H54 (cell line): Measurements from ENCODE around the gene CDC25B.

Experiments
- DNase-seq: peaks from one replicate; pipeline ENCODE4 v3.0.0; 2011; ENCODE audit warnings: low spot score, mixed read lengths; ENCODE audit not compliant: insufficient read length
- FAIRE-seq: peaks from 3 replicates; lab custom pipeline; 2011; peaks lifted over from hg19 to GRCh38; lab: Jason Lieb, UNC
- POLR2A ChIP-seq: IDR thresholded peaks from 2 replicates; pipeline ENCODE4 v1.6.1; 2011; ENCODE audit warnings: low read depth, mild to moderate bottlenecking, low read length

The CDC25B gene

DNA sequence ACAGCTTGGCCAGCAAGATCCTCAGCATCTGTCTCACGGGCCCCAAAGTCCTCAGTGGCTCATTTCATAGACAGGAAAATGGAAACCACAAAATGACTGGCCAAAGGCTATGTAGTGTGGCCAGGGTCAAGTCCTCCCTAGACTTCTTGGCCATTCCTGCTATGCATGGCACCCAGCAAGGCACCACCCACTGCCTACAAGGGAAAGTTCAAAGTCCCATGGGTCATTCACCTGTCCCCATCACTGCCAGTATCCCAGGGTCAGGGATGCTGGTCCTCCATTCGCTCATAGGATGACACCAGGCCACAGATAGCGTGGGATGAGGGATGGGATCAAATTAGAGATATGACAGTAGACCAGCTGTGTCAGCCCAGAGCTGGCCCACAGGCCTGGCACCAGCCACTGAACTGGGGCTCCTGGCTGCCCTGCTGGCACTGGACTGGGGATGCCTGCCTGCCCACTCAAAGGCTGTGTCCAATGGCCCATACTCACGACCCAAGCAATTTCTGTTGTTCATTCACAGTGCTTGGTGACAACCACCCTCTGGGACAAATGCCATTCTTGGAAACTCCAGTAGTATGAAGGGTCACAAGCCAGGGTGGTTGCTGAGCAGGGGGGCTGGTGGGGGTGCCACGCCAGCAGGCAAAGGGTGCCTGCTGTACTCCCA, 40.2 kb upstream of the CDC25B start:
- no peak for DNase-seq
- no peak for FAIRE-seq

DNA sequence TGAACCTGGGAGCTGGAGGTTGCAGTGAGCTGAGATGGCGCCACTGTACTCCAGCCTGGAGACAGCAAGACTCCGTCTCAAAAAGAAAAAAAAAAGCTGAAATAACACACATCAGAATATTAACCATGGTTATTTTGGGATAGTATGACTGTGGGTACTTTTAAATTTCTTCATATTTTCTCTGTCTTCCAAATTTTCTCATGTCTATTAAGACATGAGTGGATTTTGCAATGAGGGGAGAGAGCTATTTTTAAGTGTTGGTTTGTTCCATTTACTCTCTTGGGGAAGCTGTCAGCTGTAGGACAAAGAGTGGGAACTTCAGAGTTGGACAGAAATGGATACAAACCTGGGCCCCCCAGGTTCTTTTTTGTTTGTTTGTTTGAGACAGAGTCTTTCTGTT, 38.8 kb upstream of the CDC25B start:
- TF ChIP-seq POLR2A: no peak
- FAIRE-seq (no peak), DNase-seq (no peak)

More for the DNA sequence above, 40.2 kb upstream of the CDC25B start:
- no peak for TF ChIP-seq POLR2A

DNA sequence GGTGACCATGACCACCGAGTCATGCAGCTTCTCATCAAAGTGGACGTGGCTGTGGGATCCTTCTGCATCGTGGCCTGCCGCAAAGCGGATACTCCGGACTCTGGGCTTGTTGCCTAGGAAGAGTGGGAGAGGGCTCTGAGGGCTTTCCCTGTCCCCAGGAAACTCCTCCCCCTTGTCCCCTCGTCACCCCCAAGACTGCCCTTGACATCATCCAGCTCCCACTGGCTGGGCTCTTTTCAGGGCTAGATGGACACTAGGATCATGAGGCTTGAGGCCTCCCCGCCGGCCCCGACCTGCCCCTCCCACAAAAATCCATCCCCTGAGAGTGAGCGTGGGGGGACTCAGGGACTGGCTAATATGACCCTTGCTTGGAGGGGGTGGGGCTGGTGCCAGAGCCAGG, 37.5 kb upstream of the CDC25B start:
- DNase-seq (no peak), FAIRE-seq (no peak)
- no peak for TF ChIP-seq POLR2A

DNA sequence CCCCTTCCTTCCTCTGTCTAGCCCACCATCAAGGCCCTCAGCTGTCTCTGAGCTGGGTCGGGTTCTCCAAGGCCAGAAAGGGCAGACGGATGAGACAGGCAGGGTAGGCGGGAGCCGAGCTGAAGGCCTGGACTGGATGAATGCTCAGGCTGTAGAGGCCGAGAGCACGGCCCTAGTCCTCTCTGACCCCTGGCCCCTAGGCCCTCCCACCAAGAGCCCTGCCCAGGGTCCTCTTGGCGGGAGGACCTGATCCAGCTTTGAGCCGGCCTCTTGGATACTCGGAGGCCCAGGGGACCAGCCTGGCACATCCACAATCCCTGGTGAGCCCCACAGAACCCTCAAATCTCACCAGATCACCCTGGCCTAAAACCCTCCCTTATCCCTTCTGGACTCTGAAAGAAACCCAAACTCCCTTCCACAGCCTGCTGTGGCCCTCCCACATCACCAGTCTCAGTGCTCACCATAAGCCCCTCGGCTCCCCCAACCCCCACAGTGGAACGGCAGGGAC, 36.7 kb upstream of the CDC25B start:
- no peak for FAIRE-seq
- no peak for DNase-seq
- no peak for TF ChIP-seq POLR2A

DNA sequence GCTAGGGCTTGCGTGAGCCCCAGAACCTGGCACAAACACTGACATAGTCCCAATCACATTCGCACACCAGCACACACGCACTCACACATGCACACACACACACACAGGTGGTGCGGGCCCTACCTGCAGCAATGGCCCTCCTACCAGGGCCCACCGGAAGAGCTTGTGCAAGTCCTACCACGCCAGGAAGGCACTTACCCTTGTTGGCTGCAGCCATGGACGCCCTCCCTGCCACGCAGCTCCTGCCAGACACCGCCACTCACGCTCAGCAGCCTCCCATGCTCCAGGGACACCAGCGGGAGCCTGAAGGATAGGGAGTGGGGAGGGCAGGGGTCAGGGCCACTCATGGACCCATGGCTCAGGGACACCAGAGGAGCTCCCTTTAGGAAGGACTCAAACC, 36.2 kb upstream of the CDC25B start:
- no peak for TF ChIP-seq POLR2A
- no peak for DNase-seq
- FAIRE-seq: no peak

DNA sequence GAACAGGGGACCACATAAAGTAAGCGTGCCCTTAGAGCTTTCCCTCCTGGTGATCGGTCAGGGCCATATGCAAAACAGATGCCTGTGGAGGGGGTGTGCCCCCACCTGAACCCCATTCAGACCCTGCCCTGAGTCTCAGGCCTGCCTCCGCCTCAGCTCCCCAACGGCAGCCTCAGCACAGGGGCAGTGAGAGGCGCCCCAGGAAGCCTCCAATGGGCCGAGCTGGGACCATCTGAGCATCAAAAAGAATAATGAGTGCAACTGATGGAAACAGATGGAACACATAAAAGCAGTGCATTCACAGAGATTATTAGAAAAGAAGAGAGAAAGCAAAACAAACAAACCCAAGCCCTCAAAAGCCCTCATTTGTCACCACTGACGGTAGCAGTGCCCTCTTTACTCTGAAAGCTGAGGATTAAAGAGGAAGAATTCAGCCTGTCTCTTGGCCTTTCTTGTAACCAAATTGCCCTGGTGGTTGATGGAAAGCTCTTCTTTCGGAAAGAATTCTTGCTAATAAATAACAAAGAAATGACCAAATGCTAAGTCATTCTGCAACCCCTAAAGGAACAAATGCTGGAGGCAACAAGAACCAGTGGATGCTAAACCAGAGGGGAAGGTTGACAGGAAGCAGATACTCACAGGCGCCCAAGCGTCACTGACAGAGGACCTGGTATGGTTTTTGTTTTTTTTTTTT, 35.3 kb upstream of the CDC25B start:
- DNase-seq (no peak), FAIRE-seq (no peak)
- TF ChIP-seq POLR2A: no peak

DNA sequence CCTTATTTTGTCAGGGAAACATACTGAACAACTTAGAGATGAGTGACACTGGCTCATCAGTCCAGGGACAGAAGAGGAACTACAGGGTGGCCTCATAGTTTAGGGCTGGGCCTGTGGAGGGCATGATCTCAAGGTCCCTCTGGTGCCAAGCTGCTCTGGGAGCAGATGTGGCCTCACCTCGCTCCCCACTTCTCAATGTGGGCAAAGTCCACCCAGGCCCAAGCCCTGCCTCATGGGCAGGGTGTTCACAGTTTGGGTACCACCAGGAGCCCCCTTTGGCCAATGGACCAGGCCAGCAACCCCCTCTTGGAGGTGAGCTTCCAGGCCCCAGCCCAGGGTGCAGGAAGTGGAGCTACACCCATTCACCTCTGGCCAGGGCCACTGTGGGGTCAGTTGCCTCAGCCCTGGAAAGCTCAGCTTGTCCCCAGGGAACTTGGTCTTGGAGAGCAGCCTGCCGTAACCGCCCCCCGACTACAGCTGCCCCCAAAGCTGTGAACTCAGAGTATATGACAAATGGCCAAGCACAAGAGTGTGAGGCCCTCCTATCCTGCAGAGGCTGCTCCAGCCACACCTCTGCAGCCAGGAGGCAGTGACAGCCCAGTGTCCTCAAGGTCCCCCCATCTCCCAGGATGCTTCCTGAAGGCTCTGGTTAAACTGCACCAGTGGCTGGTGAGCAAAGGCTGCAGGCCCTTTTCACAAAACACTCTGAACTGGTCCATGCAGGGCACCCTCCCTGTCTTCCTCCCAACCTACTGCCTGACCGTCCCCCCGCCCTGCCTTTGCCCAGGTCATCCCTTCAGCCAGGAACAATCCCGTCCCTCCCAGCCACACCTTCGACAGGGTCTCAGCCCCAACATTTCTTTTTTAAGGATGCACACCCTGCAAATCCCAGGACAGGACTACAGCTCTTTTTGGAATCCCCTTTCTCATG, 32.2 kb upstream of the CDC25B start:
- no peak for TF ChIP-seq POLR2A
- DNase-seq (no peak), FAIRE-seq (no peak)

DNA sequence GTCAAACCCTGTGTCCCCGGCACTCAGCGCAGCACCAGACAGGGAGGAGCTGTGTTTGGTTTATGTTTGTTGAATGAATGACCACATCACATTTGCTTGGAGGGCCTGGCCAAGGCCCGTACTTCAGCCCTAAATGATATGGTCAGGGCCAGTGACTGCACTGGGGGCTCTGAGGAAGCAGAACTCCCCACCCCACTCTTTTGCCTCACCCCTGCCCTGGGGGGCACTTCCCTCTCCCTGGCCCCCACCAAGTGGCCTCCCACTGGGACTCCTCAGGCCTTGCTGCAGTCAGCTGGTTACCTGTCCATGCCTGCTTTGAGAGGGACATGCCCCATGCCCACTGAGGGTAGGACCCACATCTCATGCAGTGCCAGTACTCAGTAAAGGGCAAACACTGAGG, 31.5 kb upstream of the CDC25B start:
- FAIRE-seq (no peak), DNase-seq (no peak)
- TF ChIP-seq POLR2A: no peak

DNA sequence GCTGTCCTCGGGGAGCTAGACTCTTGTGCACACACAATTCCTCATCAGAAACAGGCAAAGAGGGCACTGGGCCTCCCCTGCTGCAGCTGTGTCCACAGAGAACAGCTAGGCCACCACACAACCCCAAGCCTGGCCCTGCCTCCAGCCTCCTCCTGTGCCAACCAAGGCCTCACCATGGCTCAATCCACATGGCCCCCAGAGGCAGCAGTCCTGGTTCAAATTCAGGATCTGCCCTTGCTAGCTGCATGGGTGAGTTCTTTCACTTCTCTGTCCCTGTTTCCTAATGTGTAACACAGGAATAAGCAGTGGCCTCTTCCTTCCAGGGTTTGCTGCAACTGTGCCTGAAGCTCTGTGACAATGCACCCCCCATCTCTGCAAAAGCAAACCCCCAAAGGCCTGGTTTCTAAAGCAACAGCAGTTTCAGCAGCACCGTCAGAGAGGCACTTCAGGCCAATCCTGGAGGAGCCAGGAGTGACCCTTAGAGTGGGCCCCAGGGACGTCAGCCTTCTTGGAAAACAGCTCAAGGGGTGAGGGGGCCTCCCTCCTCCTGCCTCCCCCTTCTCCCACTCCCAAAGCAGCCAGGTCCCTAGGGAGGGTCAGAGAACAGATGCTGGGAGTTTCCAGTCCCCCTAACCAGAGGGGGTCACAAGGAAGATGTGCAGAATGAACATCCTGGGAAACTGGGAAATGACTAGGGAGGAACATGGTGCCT, 30.8 kb upstream of the CDC25B start:
- FAIRE-seq (no peak), DNase-seq (no peak)
- TF ChIP-seq POLR2A: no peak

DNA sequence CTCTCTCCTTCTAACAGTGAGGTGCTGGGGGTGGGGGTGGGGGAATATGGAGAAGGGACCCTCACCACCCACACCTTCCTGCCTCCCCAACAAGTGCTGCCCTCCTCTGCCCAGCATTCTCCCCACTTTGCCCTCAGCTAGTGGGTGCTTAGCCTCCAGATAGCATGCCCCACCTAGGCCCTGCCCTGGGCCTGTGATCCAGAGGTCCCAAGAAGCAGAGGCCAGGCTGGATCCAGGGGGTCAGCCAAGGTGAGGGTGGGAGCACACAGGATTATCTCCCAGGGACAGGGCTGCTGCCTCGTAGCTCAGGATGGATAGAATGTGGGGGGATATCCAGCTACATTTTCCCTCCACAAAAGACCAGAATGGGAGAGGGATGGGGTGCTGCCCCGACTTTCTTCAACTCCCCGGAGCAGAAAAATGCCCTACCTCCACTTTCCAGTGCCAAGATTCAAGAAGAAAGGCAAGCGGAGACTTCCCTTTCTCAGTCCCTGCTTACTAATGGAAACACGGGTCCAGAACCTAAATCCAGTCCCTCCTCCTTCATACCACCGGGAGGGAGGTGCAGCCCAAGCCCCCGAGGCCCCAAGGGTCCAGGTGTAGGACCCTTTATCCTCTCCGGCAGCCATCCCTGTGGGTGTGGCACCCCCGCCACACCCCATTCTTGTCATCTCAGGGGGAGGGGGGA, 29.5 kb upstream of the CDC25B start:
- no peak for DNase-seq
- TF ChIP-seq POLR2A: no peak
- no peak for FAIRE-seq

DNA sequence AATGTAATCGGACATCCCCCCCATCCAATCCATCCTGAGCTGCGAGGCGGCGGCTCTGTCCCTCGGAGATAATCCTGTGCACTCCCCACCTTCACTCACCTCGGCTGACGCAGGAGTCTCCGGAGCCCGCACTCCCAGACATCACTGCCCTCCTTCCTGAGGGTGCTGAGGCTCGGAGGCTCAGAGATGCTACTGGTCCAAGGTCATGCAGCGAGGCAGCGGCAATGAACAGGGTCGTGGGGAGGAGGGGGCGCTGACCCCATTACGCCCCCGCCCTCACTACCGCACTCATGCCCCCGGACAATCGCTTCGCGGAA, 29.0 kb upstream of the CDC25B start:
- DNase-seq (no peak), FAIRE-seq (no peak)
- TF ChIP-seq POLR2A: no peak

DNA sequence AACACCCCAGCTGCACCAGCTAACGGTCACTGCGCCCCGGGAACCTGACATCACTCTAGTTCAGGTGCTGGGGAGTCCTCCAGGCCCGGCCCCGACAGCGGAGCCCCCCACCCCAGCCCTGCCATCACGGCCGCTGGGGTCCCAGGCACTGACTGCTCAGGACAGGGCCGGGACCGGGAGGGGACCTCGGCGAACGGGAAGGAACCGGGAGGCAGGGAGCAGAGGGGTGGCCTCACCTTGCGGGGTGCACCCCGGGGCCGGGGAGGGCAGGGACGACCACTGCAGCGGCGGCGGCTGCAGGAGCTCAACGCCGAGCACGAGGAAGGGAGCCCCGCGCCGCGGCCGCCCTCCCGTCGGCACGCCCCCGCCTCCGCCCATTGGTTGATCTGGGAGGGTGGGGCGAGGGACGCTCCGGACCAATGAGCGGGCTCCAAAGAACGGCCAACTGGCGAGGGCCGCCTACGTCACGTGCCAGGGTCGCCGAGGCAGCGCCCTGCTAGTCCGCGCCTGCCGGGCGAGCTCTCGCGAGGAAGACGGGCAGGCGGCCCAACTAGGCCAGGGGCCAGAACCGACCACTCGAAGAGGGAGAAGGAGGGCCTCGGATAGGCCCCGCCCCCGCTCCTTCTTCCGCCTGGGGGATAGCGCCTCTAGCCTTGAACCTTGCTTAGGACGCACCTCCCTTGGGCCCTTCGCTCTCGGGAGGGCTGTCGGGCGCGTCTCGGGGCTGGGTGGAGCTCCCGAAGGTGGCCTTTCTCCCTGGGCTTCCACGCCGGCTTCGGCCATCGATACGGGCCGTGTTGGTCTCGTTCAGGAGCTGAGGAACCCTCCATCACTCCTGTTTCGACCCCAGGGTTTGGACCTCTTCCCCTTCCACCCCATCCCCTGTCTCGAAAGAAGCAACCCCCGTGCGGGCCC, 28.4 kb upstream of the CDC25B start, which contains the start of gene ADISSP:
Gene ADISSP (minus strand): TSS at position 327 of the 915 bp plus-strand sequence. CDS start 7,653 bp downstream, outside the sequence.
- DNase-seq (peak; percentile 99), FAIRE-seq (peak; percentile 36)

More for the DNA sequence above, 28.4 kb upstream of the CDC25B start, which contains the start of gene ADISSP:
- peak; percentile 82 for TF ChIP-seq POLR2A
